ENCODE measurements around the gene CA14.

DNA sequence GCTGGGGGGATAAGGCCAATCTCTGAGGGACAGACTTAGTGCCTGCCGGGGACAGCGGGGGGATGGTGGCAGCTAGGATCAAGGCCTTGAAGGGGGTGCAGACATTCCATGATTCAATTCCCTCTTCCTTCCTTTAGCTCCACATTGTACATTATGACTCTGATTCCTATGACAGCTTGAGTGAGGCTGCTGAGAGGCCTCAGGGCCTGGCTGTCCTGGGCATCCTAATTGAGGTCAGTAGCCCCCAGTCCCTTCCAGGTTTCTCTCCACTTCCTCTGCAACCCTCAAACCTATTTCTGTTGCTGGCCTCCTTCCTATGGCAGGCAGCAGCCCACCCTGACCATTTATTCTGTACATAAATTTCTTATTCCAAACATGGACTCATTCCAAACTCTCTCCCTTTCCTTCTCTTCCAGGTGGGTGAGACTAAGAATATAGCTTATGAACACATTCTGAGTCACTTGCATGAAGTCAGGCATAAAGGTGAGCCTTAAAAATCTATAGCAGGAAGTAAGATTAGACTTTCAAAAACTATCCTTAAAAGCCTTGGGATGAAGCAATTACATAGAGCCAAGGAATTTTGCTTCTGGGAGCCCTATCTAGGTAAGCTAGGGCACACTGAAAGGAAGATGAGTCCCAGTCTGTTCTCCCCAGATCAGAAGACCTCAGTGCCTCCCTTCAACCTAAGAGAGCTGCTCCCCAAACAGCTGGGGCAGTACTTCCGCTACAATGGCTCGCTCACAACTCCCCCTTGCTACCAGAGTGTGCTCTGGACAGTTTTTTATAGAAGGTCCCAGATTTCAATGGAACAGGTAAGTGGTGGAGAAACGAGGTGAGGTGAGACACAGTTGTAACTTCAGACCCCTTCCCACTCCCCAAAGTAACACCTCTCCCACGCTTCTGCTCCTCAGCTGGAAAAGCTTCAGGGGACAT is 5.1 kb downstream of the CA14 start:
- TF ChIP-seq POLR2A (IDR thresholded peaks at IDR 0.05) = no peak
- TF ChIP-seq, protein P1, sequence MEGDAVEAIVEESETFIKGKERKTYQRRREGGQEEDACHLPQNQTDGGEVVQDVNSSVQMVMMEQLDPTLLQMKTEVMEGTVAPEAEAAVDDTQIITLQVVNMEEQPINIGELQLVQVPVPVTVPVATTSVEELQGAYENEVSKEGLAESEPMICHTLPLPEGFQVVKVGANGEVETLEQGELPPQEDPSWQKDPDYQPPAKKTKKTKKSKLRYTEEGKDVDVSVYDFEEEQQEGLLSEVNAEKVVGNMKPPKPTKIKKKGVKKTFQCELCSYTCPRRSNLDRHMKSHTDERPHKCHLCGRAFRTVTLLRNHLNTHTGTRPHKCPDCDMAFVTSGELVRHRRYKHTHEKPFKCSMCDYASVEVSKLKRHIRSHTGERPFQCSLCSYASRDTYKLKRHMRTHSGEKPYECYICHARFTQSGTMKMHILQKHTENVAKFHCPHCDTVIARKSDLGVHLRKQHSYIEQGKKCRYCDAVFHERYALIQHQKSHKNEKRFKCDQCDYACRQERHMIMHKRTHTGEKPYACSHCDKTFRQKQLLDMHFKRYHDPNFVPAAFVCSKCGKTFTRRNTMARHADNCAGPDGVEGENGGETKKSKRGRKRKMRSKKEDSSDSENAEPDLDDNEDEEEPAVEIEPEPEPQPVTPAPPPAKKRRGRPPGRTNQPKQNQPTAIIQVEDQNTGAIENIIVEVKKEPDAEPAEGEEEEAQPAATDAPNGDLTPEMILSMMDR (IDR thresholded peaks at IDR 0.05) = no peak
